Keratinocyte (primary cell): ENCODE measurements around the gene PALM3. TPM values are rescaled to one million over a fixed set of nuclear protein-coding genes. Genes with fewer than 3 reads are reported as not detected.

Source experiments
- DNase-seq: peaks from one replicate; pipeline ENCODE4 v3.0.0-alpha.2; 2011; ENCODE audit warnings: low read depth, missing footprints, low spot score
- FAIRE-seq: peaks from 2 replicates; lab custom pipeline; 2011; peaks lifted over from hg19 to GRCh38; lab: Jason Lieb, UNC
- H2AFZ ChIP-seq: 2 replicates; pipeline ENCODE4 v1.6.0; 2012; ENCODE audit warnings: low read length, control low read depth, inconsistent platforms; ENCODE audit not compliant: control insufficient read depth
- H3K27ac ChIP-seq: 2 replicates; pipeline ENCODE4 v1.5.1; 2011; ENCODE audit warnings: low read length; ENCODE audit not compliant: control insufficient read depth, insufficient read depth
- H3K27me3 ChIP-seq: 3 replicates; pipeline ENCODE4 v1.6.0; 2011; ENCODE audit warnings: low read length; ENCODE audit not compliant: control insufficient read depth, insufficient read depth; ENCODE audit errors: extremely low read depth
- H3K36me3 ChIP-seq, 2 experiments: 2 replicates in 1 of 2; 3 replicates in 1 of 2; pipeline ENCODE4 v1.5.1; 2011; ENCODE audit warnings: low read length in 2 of 2, mild to moderate bottlenecking in 1 of 2; ENCODE audit not compliant: control insufficient read depth in 2 of 2, insufficient read depth in 2 of 2; ENCODE audit errors: extremely low read depth in 1 of 2
- H3K4me1 ChIP-seq: 3 replicates; pipeline ENCODE4 v1.5.1; 2011; ENCODE audit warnings: low read length; ENCODE audit not compliant: control insufficient read depth, insufficient read depth; ENCODE audit errors: extremely low read depth
- H3K4me2 ChIP-seq: 3 replicates; pipeline ENCODE4 v1.6.0; 2011; ENCODE audit warnings: low read depth, low read length; ENCODE audit not compliant: control insufficient read depth, insufficient read depth; ENCODE audit errors: extremely low read depth
- H3K4me3 ChIP-seq, 3 experiments: fragments of 200-600 bp in 1 of 3; sonication (generic) in 1 of 3; 2 replicates in 2 of 3; 3 replicates in 1 of 3; pipeline ENCODE4 v1.5.1; 2011 to 2016; ENCODE audit warnings: low read length in 3 of 3, mild to moderate bottlenecking in 3 of 3, control low read depth in 2 of 3, inconsistent platforms in 1 of 3, low read depth in 1 of 3, mixed read lengths in 1 of 3, mixed run types in 1 of 3, moderate library complexity in 1 of 3; ENCODE audit not compliant: control insufficient read depth in 2 of 3, insufficient read depth in 2 of 3; ENCODE audit errors: extremely low read depth in 1 of 3
- H3K79me2 ChIP-seq: 2 replicates; pipeline ENCODE4 v1.6.0; 2012; ENCODE audit warnings: low read length; ENCODE audit not compliant: control insufficient read depth, insufficient read depth
- H3K9ac ChIP-seq: 3 replicates; pipeline ENCODE4 v1.6.0; 2011; ENCODE audit warnings: low read length; ENCODE audit not compliant: control insufficient read depth, insufficient read depth; ENCODE audit errors: extremely low read depth
- H3K9me1 ChIP-seq: 3 replicates; pipeline ENCODE4 v1.6.0; 2011; ENCODE audit warnings: low read length; ENCODE audit not compliant: control insufficient read depth, insufficient read depth; ENCODE audit errors: extremely low read depth
- H3K9me3 ChIP-seq: 2 replicates; pipeline ENCODE4 v1.5.1; 2012; ENCODE audit warnings: low read depth, low read length; ENCODE audit not compliant: control insufficient read depth
- H4K20me1 ChIP-seq: 3 replicates; pipeline ENCODE4 v1.6.0; 2011; ENCODE audit warnings: low read length; ENCODE audit not compliant: control insufficient read depth, insufficient read depth; ENCODE audit errors: extremely low read depth
- CTCF ChIP-seq, 3 experiments: IDR thresholded peaks in 1 of 3; conservative IDR thresholded peaks in 1 of 3; optimal IDR thresholded peaks in 1 of 3; 2 replicates in 2 of 3; 3 replicates in 1 of 3; pipeline versions ENCODE3 to v1.5.1; 2011; ENCODE audit warnings: low read length in 3 of 3, mild to moderate bottlenecking in 3 of 3, moderate library complexity in 2 of 3, control low read depth in 1 of 3, inconsistent platforms in 1 of 3; ENCODE audit not compliant: insufficient read depth in 2 of 3; ENCODE audit errors: extremely low read depth in 1 of 3
- EZH2 ChIP-seq: IDR thresholded peaks from one replicate; pipeline ENCODE4 v1.6.1; 2012; ENCODE audit warnings: inconsistent platforms, mild to moderate bottlenecking, low read length, moderate library complexity
- dilution Hi-C: fragments of 300-500 bp; cut with MboI; formaldehyde crosslinking; loops from one replicate; pipeline ENCODE4 v1.7.0; 2020; ENCODE audit warnings: low sequenced_read_pairs; ENCODE audit not compliant: extremely low pct_ligation_motif_present
- polyA plus RNA-seq, 5 experiments: library from polyadenylated mRNA; depleted of rRNA in 3 of 5; stranded (reverse) in 3 of 5; stranded (forward) in 1 of 5; unstranded in 1 of 5; fragments of >200 nt; gene quantifications; 1 replicate in 1 of 5; 2 replicates in 3 of 5; 3 replicates in 1 of 5; pipeline versions ENCODE4 v1.2.1 to v1.2.3, GENCODE V29; 2011 to 2012; ENCODE audit warnings: missing spikeins in 2 of 5, low read depth in 1 of 5, low replicate concordance in 1 of 5

The PALM3 gene
- polyA plus RNA-seq, 1 donor (not counting 4 experiments of a cell fraction or from before 2014, with no cell fraction given), result not detected

GRCh38 chr19:14062558-14062855 is 631 bp upstream of the PALM3 start:
- H3K9me3 ChIP-seq, result no peaks in the 10 kb centered on the region
- TF ChIP-seq EZH2 (no peak), CTCF (optimal IDR thresholded peaks at IDR 0.05 in 1 of 3, IDR thresholded peaks at IDR 0.05 in 1 of 3, conservative IDR thresholded peaks at IDR 0.05 in 1 of 3; ENCODE audit: extremely low read depth in 1 of 3, insufficient read depth in 2 of 3, low read length in 3 of 3) (no peak)
- H3K27ac ChIP-seq, result no peak overlapping the region
- H4K20me1 ChIP-seq, result no peaks in the 10 kb centered on the region
- FAIRE-seq (no peak), DNase-seq (no peak)
- H3K27me3 ChIP-seq, result peaks cover 30% of the 10 kb centered on the region
- no peak overlapping the region for H3K9ac ChIP-seq
- H2AFZ ChIP-seq, result no peak overlapping the region
- dilution Hi-C loops, result no loop called here
- H3K79me2 ChIP-seq, result no peaks in the 10 kb centered on the region
- no peaks in the 10 kb centered on the region for H3K4me1 ChIP-seq
- H3K4me2 ChIP-seq, result no peak overlapping the region
- no peaks in the 10 kb centered on the region for H3K36me3 ChIP-seq
- H3K9me1 ChIP-seq, result no peaks in the 10 kb centered on the region
- no peak overlapping the region for H3K4me3 ChIP-seq

DNA sequence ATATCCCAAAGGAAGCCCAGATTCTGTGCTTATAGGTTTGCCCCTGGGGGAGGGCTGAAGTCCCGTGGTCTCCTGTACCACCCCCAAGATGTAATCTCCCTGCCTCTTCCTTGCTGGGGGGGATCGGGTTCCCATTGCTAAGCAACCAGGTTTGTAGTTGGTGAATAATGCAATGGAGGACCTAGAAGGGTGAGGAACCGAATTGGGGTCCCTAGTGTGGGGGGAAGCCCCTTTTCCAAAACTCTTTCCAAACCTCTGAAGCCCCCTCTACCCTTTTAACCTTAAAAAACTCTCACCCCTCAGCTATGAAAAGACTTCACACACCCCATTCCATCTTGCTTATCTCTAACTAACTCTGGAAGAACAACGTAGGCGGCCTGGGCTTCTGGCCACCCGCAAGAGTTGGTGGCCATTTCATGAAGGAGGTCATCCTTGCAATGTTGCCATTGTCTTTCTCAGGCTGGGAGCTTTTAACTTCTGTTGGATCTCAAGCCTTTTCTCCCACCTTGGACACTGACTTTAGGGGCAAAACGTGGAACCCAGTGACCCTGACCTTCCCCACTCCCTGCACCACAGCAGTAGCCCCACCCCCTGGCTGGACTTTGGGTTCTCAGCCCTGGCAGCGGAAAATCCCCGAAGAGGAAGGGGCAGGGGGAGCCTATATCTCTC is 661 bp downstream of the PALM3 start:
- H3K9me1 ChIP-seq, result no peaks in the 10 kb centered on the region
- no peaks in the 10 kb centered on the region for H4K20me1 ChIP-seq
- H2AFZ ChIP-seq, result no peak overlapping the region
- DNase-seq (no peak), FAIRE-seq (no peak)
- H3K79me2 ChIP-seq, result no peaks in the 10 kb centered on the region
- no peak overlapping the region for H3K27ac ChIP-seq
- dilution Hi-C loops, result no loop called here
- H3K36me3 ChIP-seq, result no peaks in the 10 kb centered on the region
- H3K9me3 ChIP-seq, result no peaks in the 10 kb centered on the region
- no peak for TF ChIP-seq CTCF (optimal IDR thresholded peaks at IDR 0.05 in 1 of 3, IDR thresholded peaks at IDR 0.05 in 1 of 3, conservative IDR thresholded peaks at IDR 0.05 in 1 of 3; ENCODE audit: extremely low read depth in 1 of 3, insufficient read depth in 2 of 3, low read length in 3 of 3)
- no peak for TF ChIP-seq EZH2
- H3K4me2 ChIP-seq, result no peak overlapping the region
- H3K4me3 ChIP-seq, result no peak overlapping the region
- H3K4me1 ChIP-seq, result no peaks in the 10 kb centered on the region
- peaks cover 38% of the 10 kb centered on the region for H3K27me3 ChIP-seq
- H3K9ac ChIP-seq, result no peak overlapping the region
